ENCODE results near the gene EGFR. TPM values are rescaled to one million over a fixed set of nuclear protein-coding genes. Genes with fewer than 3 reads are reported as not detected.

The EGFR gene
- total RNA-seq, 2 donors from 2014 or later: 54.8 to 56.7 TPM

GRCh38 chr7:55113760-55114540 is 95.1 kb downstream of the EGFR start:
- Histone ChIP-seq H3K27ac (no peak overlapping the region), H3K4me3 (no peak overlapping the region), H3K27me3 (replicated peaks; ENCODE audit: insufficient read depth) (no peaks in the 10 kb centered on the region), H3K4me1 (ENCODE audit: control insufficient read depth in 1 of 2, low read depth in 2 of 2) (peaks cover 7 to 26% of the 10 kb centered on the region in 2 donors), H3K9me3 (no peaks in the 10 kb centered on the region), H3K36me3 (no peaks in the 10 kb centered on the region)
- TF ChIP-seq, protein P1, sequence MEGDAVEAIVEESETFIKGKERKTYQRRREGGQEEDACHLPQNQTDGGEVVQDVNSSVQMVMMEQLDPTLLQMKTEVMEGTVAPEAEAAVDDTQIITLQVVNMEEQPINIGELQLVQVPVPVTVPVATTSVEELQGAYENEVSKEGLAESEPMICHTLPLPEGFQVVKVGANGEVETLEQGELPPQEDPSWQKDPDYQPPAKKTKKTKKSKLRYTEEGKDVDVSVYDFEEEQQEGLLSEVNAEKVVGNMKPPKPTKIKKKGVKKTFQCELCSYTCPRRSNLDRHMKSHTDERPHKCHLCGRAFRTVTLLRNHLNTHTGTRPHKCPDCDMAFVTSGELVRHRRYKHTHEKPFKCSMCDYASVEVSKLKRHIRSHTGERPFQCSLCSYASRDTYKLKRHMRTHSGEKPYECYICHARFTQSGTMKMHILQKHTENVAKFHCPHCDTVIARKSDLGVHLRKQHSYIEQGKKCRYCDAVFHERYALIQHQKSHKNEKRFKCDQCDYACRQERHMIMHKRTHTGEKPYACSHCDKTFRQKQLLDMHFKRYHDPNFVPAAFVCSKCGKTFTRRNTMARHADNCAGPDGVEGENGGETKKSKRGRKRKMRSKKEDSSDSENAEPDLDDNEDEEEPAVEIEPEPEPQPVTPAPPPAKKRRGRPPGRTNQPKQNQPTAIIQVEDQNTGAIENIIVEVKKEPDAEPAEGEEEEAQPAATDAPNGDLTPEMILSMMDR (IDR thresholded peaks at IDR 0.05): no peak
- no peak for DNase-seq (ENCODE audit: low spot score)
- no peak for ATAC-seq (ENCODE audit: insufficient number of reproducible peaks, low FRiP score, low read depth)

- DNase-seq (ENCODE audit: low spot score): no peak
- TF ChIP-seq, protein P1 (IDR thresholded peaks at IDR 0.05): no peak
- no peaks in the 10 kb centered on the region for H3K4me1 ChIP-seq (ENCODE audit: control insufficient read depth in 1 of 2, low read depth in 2 of 2)
These were observed 98.5 kb downstream of the EGFR start for GRCh38 chr7:55117286-55117685.

DNA sequence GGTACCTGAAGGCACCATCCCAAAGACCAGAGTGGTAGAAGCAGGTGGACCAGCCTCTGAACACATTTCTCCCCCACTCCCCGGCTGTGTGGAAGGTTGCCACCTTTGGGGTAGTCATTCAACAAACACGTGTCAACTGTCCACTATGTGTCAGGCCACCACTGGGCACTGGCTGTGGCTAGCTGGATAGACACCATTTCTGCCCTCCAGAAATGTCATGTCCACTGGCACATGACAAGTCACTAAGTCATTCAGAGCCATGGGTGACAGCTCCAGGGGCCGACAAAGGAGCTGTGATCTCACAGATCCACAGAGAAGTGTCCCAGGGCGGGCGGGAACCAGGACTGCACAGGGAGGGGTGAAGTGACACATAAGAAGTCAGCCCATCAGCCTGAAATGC is 99.6 kb downstream of the EGFR start:
- TF ChIP-seq, protein P1 (IDR thresholded peaks at IDR 0.05): no peak
- no peak overlapping the region for H3K4me3 ChIP-seq
- H3K36me3 ChIP-seq: no peaks in the 10 kb centered on the region
- no peaks in the 10 kb centered on the region for H3K4me1 ChIP-seq (ENCODE audit: control insufficient read depth in 1 of 2, low read depth in 2 of 2)
- ATAC-seq (ENCODE audit: insufficient number of reproducible peaks, low FRiP score, low read depth): no peak
- no peaks in the 10 kb centered on the region for H3K27me3 ChIP-seq (replicated peaks; ENCODE audit: insufficient read depth)
- DNase-seq (ENCODE audit: low spot score): no peak
- no peak overlapping the region for H3K27ac ChIP-seq
- H3K9me3 ChIP-seq: no peaks in the 10 kb centered on the region

More at GRCh38 chr7:55117286-55117685, 98.5 kb downstream of the EGFR start:
- Histone ChIP-seq H3K4me3 (no peak overlapping the region), H3K36me3 (no peaks in the 10 kb centered on the region), H3K9me3 (no peaks in the 10 kb centered on the region), H3K27ac (no peak overlapping the region), H3K27me3 (replicated peaks; ENCODE audit: insufficient read depth) (no peaks in the 10 kb centered on the region)
- ATAC-seq (ENCODE audit: insufficient number of reproducible peaks, low FRiP score, low read depth): no peak

- ATAC-seq (ENCODE audit: insufficient number of reproducible peaks, low FRiP score, low read depth) (no peak), DNase-seq (ENCODE audit: low spot score) (no peak)
- no peaks in the 10 kb centered on the region for H3K27me3 ChIP-seq (replicated peaks; ENCODE audit: insufficient read depth)
- no peak overlapping the region for H3K4me3 ChIP-seq
- no peaks in the 10 kb centered on the region for H3K9me3 ChIP-seq
- no peaks in the 10 kb centered on the region for H3K4me1 ChIP-seq (ENCODE audit: control insufficient read depth in 1 of 2, low read depth in 2 of 2)
- TF ChIP-seq, protein P1 (IDR thresholded peaks at IDR 0.05): no peak
- H3K36me3 ChIP-seq: no peaks in the 10 kb centered on the region
- H3K27ac ChIP-seq: no peak overlapping the region
These were observed 100.8 kb downstream of the EGFR start for GRCh38 chr7:55119571-55119970.

GRCh38 chr7:55120074-55120473 is 101.3 kb downstream of the EGFR start:
- no peaks in the 10 kb centered on the region for H3K27me3 ChIP-seq (replicated peaks; ENCODE audit: insufficient read depth)
- no peak overlapping the region for H3K27ac ChIP-seq
- ATAC-seq (ENCODE audit: insufficient number of reproducible peaks, low FRiP score, low read depth): no peak
- no peaks in the 10 kb centered on the region for H3K9me3 ChIP-seq
- no peak for DNase-seq (ENCODE audit: low spot score)
- peaks cover 0 to 2% of the 10 kb centered on the region in 2 donors for H3K4me1 ChIP-seq (ENCODE audit: control insufficient read depth in 1 of 2, low read depth in 2 of 2)
- no peak overlapping the region for H3K4me3 ChIP-seq
- no peaks in the 10 kb centered on the region for H3K36me3 ChIP-seq
- TF ChIP-seq, protein P1 (IDR thresholded peaks at IDR 0.05): no peak

Measured in thoracic aorta (tissue), 2 donors.